NCI-H2227 (cell line): ENCODE data around the gene SIAH2.
"Not testable (repeated sequence)": the region's sequence is repeated elsewhere in the genome, so short reads cannot be mapped to it uniquely, and the experiment has no call there.

Source experiments
- DNase-seq: peaks from one replicate; lab custom pipeline; 2025; ENCODE audit not compliant: unreplicated experiment; lab: John Stamatoyannopoulos, UW

SIAH2 gene

DNA sequence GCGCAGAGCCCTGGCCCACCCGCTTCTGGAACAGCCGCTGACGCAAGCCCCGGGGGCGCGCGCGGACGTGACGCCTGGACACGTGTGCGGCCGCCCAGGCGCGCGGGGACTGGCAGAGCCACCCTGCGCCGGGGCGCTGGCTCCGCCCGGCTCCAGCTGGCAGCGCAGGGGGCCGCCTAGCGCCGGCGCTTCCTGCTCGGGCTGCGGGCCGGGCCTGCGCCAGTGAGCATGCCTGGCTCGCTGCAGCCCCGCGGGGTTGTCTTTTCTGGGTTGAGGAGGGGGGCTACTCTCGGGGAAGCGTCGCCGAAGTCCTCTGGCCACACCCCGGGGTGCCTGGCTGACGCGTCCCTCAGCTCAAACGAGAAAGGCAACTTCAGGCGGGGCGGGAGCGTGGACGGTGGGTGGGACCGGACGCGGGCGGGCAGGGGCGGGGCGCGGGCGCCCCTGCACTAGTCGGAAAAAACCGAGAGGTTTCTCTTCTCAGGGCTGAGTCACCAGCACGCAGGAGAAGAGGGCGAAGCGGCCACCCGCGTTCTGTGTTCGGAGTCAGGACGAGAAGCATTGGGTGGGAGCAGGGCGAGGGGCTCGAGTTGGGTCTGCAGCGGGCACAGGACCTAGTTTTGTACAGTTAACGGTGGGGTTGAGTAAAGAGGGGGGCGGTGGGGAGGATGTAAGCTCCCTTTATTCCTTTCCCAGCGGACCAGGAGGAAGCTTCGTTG, at the start of gene SIAH2:
Gene SIAH2 (minus strand): TSS at position 48 of the 719 bp plus-strand sequence. CDS start 320 bp downstream, outside the sequence.
- peak; percentile 92 for DNase-seq

- DNase-seq: no peak
Observed at GRCh38 chr3:150811984-150812383, 49.0 kb upstream of the SIAH2 start.

GRCh38 chr3:150810641-150811040, 47.7 kb upstream of the SIAH2 start:
- DNase-seq: no peak

GRCh38 chr3:150806185-150806835, 43.3 kb upstream of the SIAH2 start:
- no peak for DNase-seq

DNA sequence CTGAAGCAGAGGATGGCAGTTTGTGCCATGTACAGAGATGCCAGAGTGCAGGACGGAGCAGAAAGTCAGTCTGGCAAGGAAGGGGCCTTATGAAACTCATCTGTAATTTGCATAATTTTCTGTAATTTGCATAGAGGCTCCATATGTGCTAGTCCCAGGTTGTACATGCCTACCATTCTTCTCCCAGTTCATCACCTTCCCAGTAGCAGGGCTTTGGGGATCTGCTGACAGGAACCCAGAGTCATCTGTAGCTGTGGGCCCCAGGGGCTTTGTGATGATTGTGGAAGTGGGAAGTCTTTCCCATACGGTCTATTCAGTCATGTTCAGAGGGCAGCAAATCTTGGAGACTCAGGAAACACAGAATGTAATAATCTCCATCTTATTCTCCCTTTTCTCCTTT, 42.4 kb upstream of the SIAH2 start:
- DNase-seq: no peak

GRCh38 chr3:150803440-150803985, 40.5 kb upstream of the SIAH2 start:
- no peak for DNase-seq

DNA sequence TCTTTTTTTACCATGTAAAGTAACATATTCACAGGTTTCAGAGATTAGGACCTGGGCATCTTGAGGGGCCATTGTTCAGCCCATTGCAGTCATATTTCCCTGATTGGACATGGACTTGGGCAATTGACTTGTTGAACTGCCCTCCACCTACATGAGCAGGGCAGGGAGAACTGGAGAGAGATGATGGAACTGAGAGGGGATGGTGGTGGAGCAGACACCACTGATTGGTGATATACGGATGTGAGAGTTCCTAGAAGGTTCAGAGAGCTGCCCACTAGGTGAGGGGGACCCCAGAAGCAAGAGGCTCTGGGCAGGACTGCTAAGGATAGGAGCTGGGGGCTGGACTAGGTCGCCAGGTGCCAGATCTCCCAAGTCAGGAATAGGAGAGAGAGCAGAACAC, 37.8 kb upstream of the SIAH2 start:
- DNase-seq: no peak

DNA sequence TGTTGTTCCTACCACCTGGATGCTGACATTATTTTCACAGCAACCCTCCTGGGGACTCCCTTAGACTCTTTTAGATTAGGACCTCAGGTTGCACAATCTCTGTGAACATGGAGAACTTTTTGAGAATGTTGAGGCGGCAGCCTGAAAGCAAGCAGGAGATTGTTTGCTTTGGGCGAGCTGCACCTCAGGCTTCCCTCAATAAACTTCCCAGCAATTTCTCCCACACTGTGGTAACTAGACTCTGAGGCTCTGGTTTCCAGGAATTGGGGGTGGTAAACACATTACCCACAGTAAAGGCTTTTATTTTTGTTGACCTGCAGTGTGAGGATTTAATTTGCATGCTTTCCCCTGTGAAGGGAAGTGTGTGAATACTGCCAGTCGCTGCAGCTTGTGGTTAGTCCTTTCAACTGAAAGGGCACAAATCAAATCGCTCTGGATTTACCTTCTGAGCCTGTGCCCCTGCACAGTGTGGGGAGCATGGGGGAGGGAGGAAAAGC, 35.2 kb upstream of the SIAH2 start:
- peak; percentile 14 for DNase-seq

DNA sequence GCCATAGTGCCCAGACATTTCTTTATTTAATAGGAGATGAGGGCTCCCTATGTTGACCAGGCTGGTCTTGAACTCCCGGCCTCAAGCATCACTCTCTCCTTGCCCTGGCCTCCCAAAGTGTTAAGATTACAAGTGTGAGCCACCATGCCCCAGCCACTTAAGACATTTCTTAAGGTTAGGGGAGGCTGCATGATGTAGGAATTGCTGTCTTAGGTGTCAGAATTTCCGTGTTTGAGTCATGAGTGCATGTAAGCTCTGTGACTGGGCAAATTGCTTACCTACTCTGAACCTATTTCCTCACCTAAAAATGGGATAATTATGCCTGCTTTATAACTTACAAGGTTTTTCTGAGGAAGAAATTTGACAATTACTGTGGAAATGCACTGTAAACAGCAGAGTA, 34.2 kb upstream of the SIAH2 start:
- no peak for DNase-seq

DNA sequence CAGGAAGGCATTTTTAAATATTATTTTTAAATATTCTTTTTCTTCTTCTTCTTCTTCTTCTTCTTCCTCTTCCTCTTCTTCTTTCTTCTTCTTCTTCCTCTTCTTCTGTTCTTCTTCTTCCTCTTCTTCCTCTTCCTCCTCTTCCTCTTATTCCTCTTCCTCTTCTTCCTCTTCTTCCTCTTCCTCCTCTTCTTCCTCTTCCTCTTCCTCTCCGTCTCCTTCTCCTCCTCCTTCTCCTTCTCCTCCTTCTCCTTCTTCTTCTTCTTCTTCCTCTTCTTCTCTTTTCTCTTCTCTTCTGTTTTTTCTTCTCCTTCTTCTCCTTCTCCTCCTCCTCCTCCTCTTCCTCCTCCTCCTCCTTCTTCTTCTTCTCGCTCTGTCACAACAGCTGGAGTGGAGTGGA, 33.6 kb upstream of the SIAH2 start:
- DNase-seq: not testable (repeated sequence)

DNA sequence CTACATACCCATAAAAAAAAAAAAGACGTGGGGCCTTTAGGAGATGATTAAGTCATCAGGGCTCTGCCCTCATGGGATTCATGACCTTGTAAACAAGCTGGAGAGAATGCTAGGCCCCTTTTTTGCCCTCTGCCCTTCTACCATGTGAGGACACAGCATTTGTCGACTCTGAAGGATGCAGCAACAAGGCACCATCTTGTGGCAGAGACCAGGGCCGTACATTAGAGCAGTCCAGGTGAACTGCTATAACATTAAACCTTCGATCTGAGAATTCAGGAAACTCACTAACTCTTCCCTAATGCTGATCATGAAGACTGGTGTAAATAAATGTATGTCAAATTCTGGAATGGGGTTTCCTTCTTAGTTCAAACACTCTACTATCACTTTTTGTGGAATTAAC, 30.7 kb upstream of the SIAH2 start:
- no peak for DNase-seq

DNA sequence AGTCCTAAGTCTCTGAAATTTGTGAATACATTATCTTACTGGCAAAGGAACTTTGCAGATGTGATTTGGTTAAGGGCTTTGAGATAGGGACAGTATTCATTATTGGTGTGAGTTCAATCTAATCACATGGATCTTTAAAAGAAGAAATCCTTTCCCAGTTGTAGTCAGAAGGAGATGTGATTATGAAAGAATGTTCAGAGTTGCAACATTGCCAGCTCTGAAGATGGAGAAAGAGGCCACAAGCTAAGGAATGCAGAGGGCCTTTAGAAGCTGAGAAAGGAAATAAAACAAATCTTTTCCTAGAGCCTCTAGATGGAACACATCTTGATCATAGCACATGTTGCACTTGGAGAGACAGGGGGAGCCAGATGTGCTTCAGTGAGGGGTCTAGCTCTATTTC, 27.7 kb upstream of the SIAH2 start:
- no peak for DNase-seq

DNA sequence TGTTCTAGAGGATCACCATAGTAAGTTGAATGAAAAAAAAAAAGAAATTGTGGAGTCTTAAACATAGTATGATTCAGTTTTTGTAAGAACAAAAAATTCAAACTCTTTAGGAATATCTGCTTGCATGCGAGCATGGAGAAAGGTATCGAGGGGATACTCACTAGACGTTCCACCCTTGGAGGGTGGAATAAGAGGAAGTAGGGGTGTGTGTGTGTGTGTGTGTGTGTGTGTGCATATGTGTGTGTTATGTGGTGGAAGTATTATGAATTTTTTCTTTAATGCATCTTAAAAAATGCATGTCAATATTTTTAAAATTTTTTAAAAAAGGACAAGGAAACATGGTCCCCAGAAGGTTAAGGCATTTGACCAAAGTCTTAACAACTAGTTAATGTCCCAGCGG, 26.5 kb upstream of the SIAH2 start:
- DNase-seq: no peak

DNA sequence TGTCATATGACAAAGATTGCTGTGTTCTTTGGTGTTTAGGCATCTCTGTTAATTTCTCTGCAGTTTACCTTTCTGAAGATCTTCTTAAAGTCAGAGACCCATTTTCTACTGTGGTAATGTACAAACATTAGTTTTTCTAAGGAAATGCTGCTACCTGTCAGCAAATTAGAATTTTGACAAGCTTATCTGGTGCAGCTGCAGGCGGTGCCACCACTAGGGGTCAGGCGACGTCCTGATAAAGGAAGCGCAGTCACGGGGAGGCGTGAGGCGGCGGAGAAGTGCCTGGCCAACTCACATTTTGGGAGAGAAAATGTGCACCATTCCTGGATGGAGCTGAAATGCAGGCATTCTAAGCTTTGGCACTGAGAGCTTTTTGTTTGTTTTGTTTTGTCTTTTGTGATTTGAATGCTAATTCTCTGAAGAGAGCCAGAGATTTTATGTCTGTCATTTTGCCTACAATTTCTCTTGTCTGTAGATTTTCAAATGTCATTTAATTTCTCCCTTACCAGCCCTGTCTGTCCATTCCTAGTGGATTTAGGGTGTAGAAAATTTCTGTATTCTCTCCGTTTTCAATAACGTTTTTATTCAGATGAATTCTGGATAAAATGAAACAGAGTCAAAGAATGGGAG, 24.9 kb upstream of the SIAH2 start:
- peak; percentile 72 for DNase-seq

- no peak for DNase-seq
Observed at GRCh38 chr3:150786791-150787190, 23.8 kb upstream of the SIAH2 start.

DNA sequence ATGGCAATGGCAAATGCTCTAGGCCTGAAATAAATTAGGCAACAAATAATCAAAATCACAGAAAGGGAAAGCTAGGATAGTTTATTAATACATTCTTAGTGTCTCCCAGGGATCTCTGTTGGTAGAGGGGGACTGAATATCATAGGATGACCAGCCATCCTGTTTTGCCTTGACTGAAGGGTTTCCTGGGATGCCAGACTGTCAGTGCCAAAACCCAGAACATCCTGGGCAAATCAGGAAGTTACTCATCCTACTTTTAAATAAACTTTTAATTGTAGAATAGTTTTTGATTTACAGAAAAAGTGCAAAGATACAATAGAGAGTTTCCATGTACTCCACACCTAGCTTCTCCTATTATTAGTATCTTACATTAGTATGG, 21.8 kb upstream of the SIAH2 start:
- no peak for DNase-seq

DNA sequence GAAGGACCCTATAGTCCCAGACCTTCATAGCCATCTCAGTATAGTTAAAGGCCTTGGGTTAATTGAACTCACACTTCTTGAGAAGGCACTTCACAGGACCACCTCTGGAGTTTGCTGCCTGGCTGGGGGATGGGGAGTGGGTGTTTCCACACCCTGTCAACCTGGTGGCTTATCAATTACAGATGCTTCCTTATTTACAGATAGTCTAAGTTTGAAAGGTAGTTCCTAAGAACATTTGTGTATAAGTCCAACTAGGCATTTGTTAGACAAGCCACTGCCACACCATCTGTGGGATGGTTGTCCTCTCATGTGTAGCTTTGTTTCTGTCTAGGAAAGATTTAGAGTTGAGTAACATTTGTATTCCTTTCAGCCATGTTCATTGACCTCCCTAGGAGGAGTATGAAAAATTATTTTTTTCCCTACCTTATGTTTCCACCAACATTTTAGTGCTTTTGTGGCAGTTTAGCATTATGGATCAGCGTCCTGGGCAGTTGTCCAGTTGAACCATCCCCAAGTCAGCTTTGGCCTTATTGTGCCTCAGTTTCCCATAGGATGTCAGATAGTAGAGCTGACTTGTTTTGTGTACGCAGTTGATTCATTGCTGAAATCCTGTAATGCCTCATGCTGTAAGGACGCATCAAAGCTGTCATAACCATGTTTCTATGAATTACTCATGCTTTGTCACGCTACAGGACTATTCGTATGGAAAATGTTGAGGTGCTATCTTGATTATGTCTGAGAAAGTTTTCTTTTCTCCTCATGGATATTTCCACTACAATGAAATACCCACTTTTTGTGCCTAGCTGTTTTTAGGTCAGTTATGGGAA, 21.2 kb upstream of the SIAH2 start:
- DNase-seq: no peak

DNA sequence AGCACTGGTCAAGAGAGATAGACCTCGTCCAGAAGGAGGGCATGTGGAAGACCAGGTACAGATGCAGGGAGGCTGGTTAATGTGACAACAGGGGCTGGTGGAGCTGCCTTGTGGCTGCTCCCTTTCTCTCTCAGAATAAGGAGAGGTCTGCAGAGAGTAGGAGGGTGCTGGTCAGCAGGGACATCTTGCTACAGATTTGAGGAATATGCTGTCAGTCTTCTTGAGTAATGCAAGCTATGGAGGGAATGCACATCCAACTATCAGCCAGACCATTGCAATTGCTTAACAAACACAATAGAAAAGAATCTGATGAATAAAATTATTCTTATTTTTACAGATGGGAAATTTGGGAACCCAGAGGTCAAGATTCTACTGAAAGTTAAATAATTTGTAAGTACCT, 20.3 kb upstream of the SIAH2 start:
- DNase-seq: no peak

- DNase-seq: no peak
Observed at GRCh38 chr3:150779402-150779858, 16.5 kb upstream of the SIAH2 start.

- DNase-seq: no peak
Observed at GRCh38 chr3:150778793-150779401, 15.9 kb upstream of the SIAH2 start.
